GM23338 (cell line): ENCODE measurements around the gene RYR2. TPM values are rescaled to one million over a fixed set of nuclear protein-coding genes. Genes with fewer than 3 reads are reported as not detected.

Source experiments
- ATAC-seq: fragments of 200-7000 bp; cut with Tn5 transposase; 3 replicates; pipeline ENCODE4 v1.9.1; 2020
- DNase-seq: peaks from one replicate; pipeline ENCODE4 v3.0.0-alpha.2; 2015; ENCODE audit warnings: low spot score
- H2AFZ ChIP-seq: fragments of 200-600 bp; sonication (generic); 2 replicates; pipeline ENCODE4 v1.8.0; 2016; ENCODE audit warnings: antibody characterized with exemption, mild to moderate bottlenecking, moderate library complexity
- H3F3A ChIP-seq: fragments of 200-600 bp; sonication (generic); replicated peaks from 2 replicates; pipeline ENCODE4 v1.8.0; 2017; ENCODE audit warnings: antibody characterized with exemption, mixed run types, low read depth
- H3K27ac ChIP-seq: fragments of 200-600 bp; sonication (generic); 2 replicates; pipeline ENCODE4 v1.6.1; 2016; ENCODE audit warnings: low read depth
- H3K27me3 ChIP-seq: fragments of 200-600 bp; sonication (generic); 2 replicates; pipeline ENCODE4 v1.8.0; 2016; ENCODE audit warnings: mild to moderate bottlenecking, mixed run types, moderate library complexity; ENCODE audit not compliant: insufficient read depth
- H3K36me3 ChIP-seq: fragments of 200-600 bp; sonication (generic); 2 replicates; pipeline ENCODE4 v1.8.0; 2016; ENCODE audit warnings: mild to moderate bottlenecking; ENCODE audit not compliant: insufficient read depth
- H3K4me1 ChIP-seq: fragments of 200-600 bp; sonication (generic); 2 replicates; pipeline ENCODE4 v1.8.0; 2016; ENCODE audit warnings: mild to moderate bottlenecking, moderate library complexity; ENCODE audit not compliant: insufficient read depth
- H3K4me2 ChIP-seq: fragments of 200-600 bp; sonication (generic); 2 replicates; pipeline ENCODE4 v1.7.1; 2017; ENCODE audit warnings: mixed run types
- H3K4me3 ChIP-seq: fragments of 200-600 bp; sonication (generic); 2 replicates; pipeline ENCODE4 v1.6.1; 2016; ENCODE audit warnings: mixed run types
- H3K79me2 ChIP-seq: fragments of 200-600 bp; sonication (generic); replicated peaks from 2 replicates; pipeline ENCODE4 v1.8.0; 2017; ENCODE audit warnings: mild to moderate bottlenecking; ENCODE audit not compliant: insufficient read depth
- H3K9me2 ChIP-seq: fragments of 200-600 bp; sonication (generic); 2 replicates; pipeline ENCODE4 v1.8.0; 2017; ENCODE audit not compliant: insufficient read depth
- H4K20me1 ChIP-seq: fragments of 200-600 bp; sonication (generic); replicated peaks from 2 replicates; pipeline ENCODE4 v1.8.0; 2017; ENCODE audit warnings: mild to moderate bottlenecking; ENCODE audit not compliant: insufficient read depth
- H3K27ac Mint-ChIP-seq: 2 replicates; pipeline ENCODE4 v1.8.0; 2020; ENCODE audit warnings: inconsistent platforms, mild to moderate bottlenecking, moderate library complexity, mixed read lengths
- H3K27me3 Mint-ChIP-seq: 3 replicates; pipeline ENCODE4 v1.8.0; 2022; ENCODE audit warnings: low read depth, mild to moderate bottlenecking, moderate library complexity, mixed read lengths, inconsistent platforms; ENCODE audit not compliant: insufficient read depth, poor library complexity
- H3K36me3 Mint-ChIP-seq: 3 replicates; pipeline ENCODE4 v1.8.0; 2021; ENCODE audit warnings: low read depth, mild to moderate bottlenecking, inconsistent platforms, moderate library complexity, mixed read lengths
- H3K4me1 Mint-ChIP-seq: 3 replicates; pipeline ENCODE4 v1.8.0; 2020; ENCODE audit warnings: mild to moderate bottlenecking, inconsistent platforms, mixed read lengths
- H3K4me3 Mint-ChIP-seq: 3 replicates; pipeline ENCODE4 v1.8.0; 2021; ENCODE audit warnings: moderate library complexity, mild to moderate bottlenecking, inconsistent platforms, mixed read lengths
- H3K9me3 Mint-ChIP-seq: 3 replicates; pipeline ENCODE4 v1.8.0; 2020; ENCODE audit warnings: moderate library complexity, mild to moderate bottlenecking, inconsistent platforms, mixed read lengths
- CREB1 ChIP-seq: fragments of 250-450 bp; sonication (Bioruptor Pico); IDR thresholded peaks from 2 replicates; pipeline ENCODE4 v1.5.0; 2020; ENCODE audit warnings: low read depth, mild to moderate bottlenecking, moderate library complexity
- EZH2 ChIP-seq: fragments of 200-600 bp; sonication (generic); IDR thresholded peaks from one replicate; pipeline ENCODE4 v1.8.0; 2017; ENCODE audit warnings: antibody characterized with exemption, mild to moderate bottlenecking, low read depth; ENCODE audit not compliant: unreplicated experiment
- EZH2phosphoT487 ChIP-seq: fragments of 200-600 bp; sonication (generic); IDR thresholded peaks from one replicate; pipeline ENCODE4 v1.8.1; 2018; ENCODE audit warnings: antibody characterized with exemption; ENCODE audit not compliant: unreplicated experiment
- JUNB ChIP-seq: IDR thresholded peaks from one replicate; pipeline ENCODE4 v1.6.1; 2016; ENCODE audit warnings: antibody characterized with exemption; ENCODE audit not compliant: unreplicated experiment
- NANOG ChIP-seq: IDR thresholded peaks from 2 replicates; pipeline ENCODE4 v1.6.1; 2016; ENCODE audit warnings: antibody characterized with exemption, borderline replicate concordance
- POLR2AphosphoS5 ChIP-seq: IDR thresholded peaks from 2 replicates; pipeline ENCODE4 v1.6.1; 2016; ENCODE audit warnings: antibody characterized with exemption, low read depth
- REST ChIP-seq: IDR thresholded peaks from one replicate; pipeline ENCODE4 v1.6.1; 2018; ENCODE audit warnings: antibody characterized with exemption; ENCODE audit not compliant: unreplicated experiment
- STAT1 ChIP-seq: IDR thresholded peaks from one replicate; pipeline ENCODE4 v1.6.1; 2016; ENCODE audit warnings: antibody characterized with exemption; ENCODE audit not compliant: unreplicated experiment
- ZNF114 ChIP-seq: fragments of 250-450 bp; sonication (Bioruptor Pico); IDR thresholded peaks from 2 replicates; pipeline ENCODE4 v1.5.0; 2020; ENCODE audit warnings: mild to moderate bottlenecking, moderate library complexity
- ZNF331 ChIP-seq: fragments of 250-450 bp; sonication (Bioruptor Pico); IDR thresholded peaks from 2 replicates; pipeline ENCODE4 v1.5.0; 2020; ENCODE audit warnings: low read depth, mild to moderate bottlenecking, moderate library complexity
- polyA plus RNA-seq: library from polyadenylated mRNA; unstranded; fragments of >200 nt; fragmentation: Nextera tagmentation; extraction: Ambion mirVana; gene quantifications from 2 replicates; pipeline ENCODE4 v1.2.1, GENCODE V29; 2016
- total RNA-seq: library from RNA; depleted of rRNA; stranded (reverse); fragments of >200 nt; shearing (Covaris generic); gene quantifications from 2 replicates; pipeline ENCODE4 v1.2.3, GENCODE V29; 2014
- TF ChIP-seq, protein P1 (sequence below): IDR thresholded peaks from 2 replicates; pipeline ENCODE4 v1.6.1; 2016; ENCODE audit warnings: antibody characterized with exemption
- TF ChIP-seq, protein P2 (sequence below), 2 experiments: fragments of 200-600 bp in 1 of 2; sonication (generic) in 1 of 2; conservative IDR thresholded peaks; 2 replicates each; pipeline versions ENCODE4 v1.5.1 to v1.6.1; 2016 to 2017; ENCODE audit warnings: antibody characterized with exemption in 2 of 2, low read depth in 2 of 2, mild to moderate bottlenecking in 2 of 2, moderate library complexity in 1 of 2

Gene RYR2
- total and polyA plus RNA-seq, 2 experiments from 2014 or later = 8.9 to 10.0 TPM

GRCh38 chr1:237084341-237085077 lies 42.5 kb downstream of the RYR2 start:
- Histone ChIP-seq H3K27ac (no peak overlapping the region), H3K36me3 (no peaks in the 10 kb centered on the region), H4K20me1 (no peaks in the 10 kb centered on the region), H2AFZ (no peak overlapping the region), H3K4me3 (no peak overlapping the region), H3K79me2 (peaks cover 42% of the 10 kb centered on the region), H3F3A (no peaks in the 10 kb centered on the region), H3K4me2 (peak overlapping the region; percentile 28), H3K9me2 (no peaks in the 10 kb centered on the region), H3K4me1 (peaks cover 36% of the 10 kb centered on the region), H3K27me3 (no peaks in the 10 kb centered on the region)
- Mint-ChIP-seq H3K27ac (peak overlapping the region; percentile 14; the same call in 1 of the 2 replicates), H3K36me3 (no peaks in the 10 kb centered on the region), H3K4me3 (no peak overlapping the region), H3K4me1 (peaks cover 45% of the 10 kb centered on the region), H3K27me3 (peaks cover 7% of the 10 kb centered on the region), H3K9me3 (no peaks in the 10 kb centered on the region)
- DNase-seq (peak; percentile 42), ATAC-seq (peak; percentile 63)
- TF ChIP-seq CREB1 (CRISPR knock-in tag) = no peak

DNA sequence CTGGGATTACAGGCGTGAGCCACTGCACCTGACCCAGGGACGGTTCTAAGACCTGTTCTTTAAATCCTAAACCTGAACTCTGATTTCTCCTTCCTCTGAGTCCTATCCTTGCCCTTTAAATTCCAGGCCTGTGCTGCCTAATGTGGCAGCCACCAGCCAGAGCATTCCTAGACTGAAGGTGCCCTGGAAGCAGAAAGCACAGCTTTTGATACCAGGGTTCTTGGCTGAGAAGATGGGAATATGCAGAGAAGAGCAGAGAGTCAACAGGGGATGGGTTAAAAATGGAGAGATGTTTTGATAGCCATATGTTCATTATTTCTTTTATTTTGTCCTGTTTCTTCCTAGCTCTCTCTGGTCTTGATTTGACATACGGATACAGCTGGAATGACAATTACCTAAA lies 49.7 kb downstream of the RYR2 start:
- no peaks in the 10 kb centered on the region; the same call in 1 of the 2 replicates for H4K20me1 ChIP-seq
- H3K27ac ChIP-seq = no peak overlapping the region
- peaks cover 21% of the 10 kb centered on the region for H3K4me1 Mint-ChIP-seq
- no peak for ATAC-seq
- H3K4me3 ChIP-seq = no peak overlapping the region
- H3K36me3 ChIP-seq = no peaks in the 10 kb centered on the region
- H3K4me1 ChIP-seq = peaks cover 20% of the 10 kb centered on the region
- no peaks in the 10 kb centered on the region; the same call in 2 of the 3 replicates for H3K9me3 Mint-ChIP-seq
- no peak overlapping the region for H2AFZ ChIP-seq
- peaks cover 83% of the 10 kb centered on the region for H3K79me2 ChIP-seq
- H3K4me2 ChIP-seq = no peak overlapping the region
- peaks cover 1% of the 10 kb centered on the region for H3K27me3 Mint-ChIP-seq
- H3K27me3 ChIP-seq = no peaks in the 10 kb centered on the region
- H3K9me2 ChIP-seq = no peaks in the 10 kb centered on the region
- no peak overlapping the region for H3K27ac Mint-ChIP-seq
- H3F3A ChIP-seq = no peaks in the 10 kb centered on the region
- H3K36me3 Mint-ChIP-seq = no peaks in the 10 kb centered on the region
- no peak for DNase-seq
- H3K4me3 Mint-ChIP-seq = no peak overlapping the region
- TF ChIP-seq ZNF331 (CRISPR knock-in tag) (no peak), EZH2 (no peak), STAT1 (no peak), POLR2AphosphoS5 (no peak), EZH2phosphoT487 (no peak), REST (no peak), JUNB (no peak), ZNF114 (CRISPR knock-in tag) (no peak), CREB1 (CRISPR knock-in tag) (no peak), NANOG (no peak)
- TF ChIP-seq, protein P1, sequence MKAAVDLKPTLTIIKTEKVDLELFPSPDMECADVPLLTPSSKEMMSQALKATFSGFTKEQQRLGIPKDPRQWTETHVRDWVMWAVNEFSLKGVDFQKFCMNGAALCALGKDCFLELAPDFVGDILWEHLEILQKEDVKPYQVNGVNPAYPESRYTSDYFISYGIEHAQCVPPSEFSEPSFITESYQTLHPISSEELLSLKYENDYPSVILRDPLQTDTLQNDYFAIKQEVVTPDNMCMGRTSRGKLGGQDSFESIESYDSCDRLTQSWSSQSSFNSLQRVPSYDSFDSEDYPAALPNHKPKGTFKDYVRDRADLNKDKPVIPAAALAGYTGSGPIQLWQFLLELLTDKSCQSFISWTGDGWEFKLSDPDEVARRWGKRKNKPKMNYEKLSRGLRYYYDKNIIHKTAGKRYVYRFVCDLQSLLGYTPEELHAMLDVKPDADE = no peak
- TF ChIP-seq, protein P2, sequence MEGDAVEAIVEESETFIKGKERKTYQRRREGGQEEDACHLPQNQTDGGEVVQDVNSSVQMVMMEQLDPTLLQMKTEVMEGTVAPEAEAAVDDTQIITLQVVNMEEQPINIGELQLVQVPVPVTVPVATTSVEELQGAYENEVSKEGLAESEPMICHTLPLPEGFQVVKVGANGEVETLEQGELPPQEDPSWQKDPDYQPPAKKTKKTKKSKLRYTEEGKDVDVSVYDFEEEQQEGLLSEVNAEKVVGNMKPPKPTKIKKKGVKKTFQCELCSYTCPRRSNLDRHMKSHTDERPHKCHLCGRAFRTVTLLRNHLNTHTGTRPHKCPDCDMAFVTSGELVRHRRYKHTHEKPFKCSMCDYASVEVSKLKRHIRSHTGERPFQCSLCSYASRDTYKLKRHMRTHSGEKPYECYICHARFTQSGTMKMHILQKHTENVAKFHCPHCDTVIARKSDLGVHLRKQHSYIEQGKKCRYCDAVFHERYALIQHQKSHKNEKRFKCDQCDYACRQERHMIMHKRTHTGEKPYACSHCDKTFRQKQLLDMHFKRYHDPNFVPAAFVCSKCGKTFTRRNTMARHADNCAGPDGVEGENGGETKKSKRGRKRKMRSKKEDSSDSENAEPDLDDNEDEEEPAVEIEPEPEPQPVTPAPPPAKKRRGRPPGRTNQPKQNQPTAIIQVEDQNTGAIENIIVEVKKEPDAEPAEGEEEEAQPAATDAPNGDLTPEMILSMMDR (conservative IDR thresholded peaks at IDR 0.05; ENCODE audit: low read depth in 2 of 2) = no peak
